Suprapubic skin (tissue), 4 donors: ENCODE data around the gene ECT2.

Source experiments
- EP300 ChIP-seq: sonication (generic); formaldehyde crosslinking; IDR thresholded peaks from one replicate; pipeline ENCODE4 v1.6.1; 2017; ENCODE audit warnings: antibody characterized with exemption
- POLR2AphosphoS5 ChIP-seq, 3 donors: sonication (generic); formaldehyde crosslinking; IDR thresholded peaks; one replicate each; pipeline ENCODE4 v1.6.1; 2017; ENCODE audit warnings: antibody characterized with exemption in 3 of 3

GRCh38 chr3:172707030-172707429 is 43.5 kb upstream of the ECT2 start:
- no peak for TF ChIP-seq POLR2AphosphoS5 (IDR thresholded peaks at IDR 0.05)
- TF ChIP-seq EP300 = no peak
